Forelimb muscle (tissue), 1 donor: Measurements from ENCODE around the gene GPRC5A. TPM values are rescaled to one million over a fixed set of nuclear protein-coding genes. Genes with fewer than 3 reads are reported as not detected.

Experiments
- DNase-seq: peaks from one replicate; pipeline ENCODE4 v3.0.0-alpha.2; 2013; ENCODE audit warnings: low read depth
- polyA plus RNA-seq: library from polyadenylated mRNA; unstranded; fragments of 120-200 nt; gene quantifications from one replicate; pipeline ENCODE4 v1.2.1, GENCODE V29; 2013; ENCODE audit not compliant: insufficient read length

GPRC5A gene
- polyA plus RNA-seq, 1 donor, result 1.9 TPM

DNA sequence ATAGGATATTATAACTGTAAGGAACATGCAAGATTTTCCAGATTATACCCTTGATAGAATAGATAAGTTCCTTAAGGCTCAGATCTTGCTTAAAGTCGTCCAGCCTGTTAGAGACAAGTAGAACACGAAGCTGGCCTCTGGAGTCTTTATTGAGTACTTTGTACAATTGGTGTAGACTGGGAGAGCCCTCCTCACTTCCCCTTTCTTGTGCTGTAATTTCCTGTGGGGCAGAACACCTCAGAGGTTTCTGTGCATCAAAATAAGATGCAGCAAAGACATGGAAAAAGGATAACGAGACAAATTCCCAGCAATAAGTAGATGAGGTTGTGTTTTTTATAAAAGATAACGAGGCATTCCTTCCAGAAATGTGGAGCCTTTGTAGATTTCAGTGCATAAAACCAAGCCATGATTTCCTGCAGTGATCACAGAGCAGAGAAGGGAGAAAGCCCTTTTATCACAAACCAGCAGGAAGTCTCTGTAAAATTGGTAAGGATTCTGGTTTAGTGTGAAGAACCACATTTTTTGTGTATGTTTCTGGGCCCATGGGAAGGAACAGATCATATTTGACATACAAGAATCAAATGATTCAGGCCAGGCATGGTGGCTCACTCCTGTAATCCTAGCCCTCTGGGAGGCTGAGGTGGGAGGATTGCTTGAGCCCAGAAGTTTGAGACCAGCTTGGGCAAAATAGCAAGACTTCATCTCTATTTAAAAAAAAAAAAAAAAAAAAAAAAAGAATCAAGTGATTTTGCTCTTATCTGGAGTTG, 18.0 kb downstream of the GPRC5A start:
- no peak for DNase-seq

DNA sequence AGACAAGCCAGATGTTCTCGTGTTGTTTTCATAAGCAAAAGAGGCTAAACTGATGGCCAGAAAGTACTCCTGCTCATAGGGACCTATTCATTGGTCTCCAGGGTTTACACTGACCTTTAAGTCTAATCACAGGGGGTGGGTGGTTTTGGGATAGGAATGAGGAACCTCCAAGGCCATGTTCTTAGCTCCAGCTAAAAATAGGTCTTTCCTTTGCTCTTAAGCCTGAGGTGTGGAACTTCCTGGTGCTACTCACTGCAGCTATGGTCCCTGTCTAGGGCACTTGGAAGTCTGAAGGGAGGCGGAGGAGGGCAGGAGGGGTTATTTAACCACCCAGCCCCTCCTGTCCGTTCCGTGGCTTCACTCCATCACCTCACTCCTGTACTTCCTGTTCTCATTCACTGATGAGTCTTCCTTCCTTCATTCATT, 18.6 kb downstream of the GPRC5A start:
- no peak for DNase-seq

DNA sequence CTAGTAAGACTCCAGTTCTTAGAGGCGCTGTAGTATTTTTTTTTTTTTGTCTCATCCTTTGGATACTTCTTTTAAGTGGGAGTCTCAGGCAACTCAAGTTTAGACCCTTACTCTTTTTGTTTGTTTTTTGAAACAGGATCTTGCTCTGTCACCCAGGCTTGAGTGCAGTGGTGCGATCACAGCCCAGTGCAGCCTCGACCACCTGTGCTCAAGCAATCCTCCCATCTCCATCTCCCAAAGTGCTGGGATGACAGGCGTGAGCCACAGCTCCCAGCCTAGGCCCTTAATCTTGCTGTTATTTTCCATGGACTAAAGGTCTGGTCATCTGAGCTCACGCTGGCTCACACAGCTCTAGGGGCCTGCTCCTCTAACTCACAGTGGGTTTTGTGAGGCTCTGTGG, 21.3 kb downstream of the GPRC5A start:
- no peak for DNase-seq

DNA sequence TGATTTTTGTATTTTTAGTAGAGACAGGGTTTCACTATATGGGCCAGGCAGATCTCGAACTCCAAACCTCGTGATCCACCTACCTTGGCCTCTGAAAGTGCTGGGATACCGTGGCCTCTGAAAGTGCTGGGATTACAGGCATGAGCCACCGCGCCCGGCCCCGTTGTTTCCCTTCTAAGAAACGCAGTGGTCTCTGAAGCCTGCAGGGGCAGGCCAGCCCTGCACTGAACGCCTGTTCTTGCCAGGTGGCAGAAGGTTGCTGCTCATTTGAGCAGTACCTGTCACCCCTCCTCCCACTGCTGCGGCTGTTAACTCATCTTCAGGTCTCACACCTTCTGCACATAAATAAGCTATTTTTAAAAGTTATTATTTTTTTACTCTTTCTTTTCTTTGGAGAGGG, 24.3 kb downstream of the GPRC5A start:
- no peak for DNase-seq

DNA sequence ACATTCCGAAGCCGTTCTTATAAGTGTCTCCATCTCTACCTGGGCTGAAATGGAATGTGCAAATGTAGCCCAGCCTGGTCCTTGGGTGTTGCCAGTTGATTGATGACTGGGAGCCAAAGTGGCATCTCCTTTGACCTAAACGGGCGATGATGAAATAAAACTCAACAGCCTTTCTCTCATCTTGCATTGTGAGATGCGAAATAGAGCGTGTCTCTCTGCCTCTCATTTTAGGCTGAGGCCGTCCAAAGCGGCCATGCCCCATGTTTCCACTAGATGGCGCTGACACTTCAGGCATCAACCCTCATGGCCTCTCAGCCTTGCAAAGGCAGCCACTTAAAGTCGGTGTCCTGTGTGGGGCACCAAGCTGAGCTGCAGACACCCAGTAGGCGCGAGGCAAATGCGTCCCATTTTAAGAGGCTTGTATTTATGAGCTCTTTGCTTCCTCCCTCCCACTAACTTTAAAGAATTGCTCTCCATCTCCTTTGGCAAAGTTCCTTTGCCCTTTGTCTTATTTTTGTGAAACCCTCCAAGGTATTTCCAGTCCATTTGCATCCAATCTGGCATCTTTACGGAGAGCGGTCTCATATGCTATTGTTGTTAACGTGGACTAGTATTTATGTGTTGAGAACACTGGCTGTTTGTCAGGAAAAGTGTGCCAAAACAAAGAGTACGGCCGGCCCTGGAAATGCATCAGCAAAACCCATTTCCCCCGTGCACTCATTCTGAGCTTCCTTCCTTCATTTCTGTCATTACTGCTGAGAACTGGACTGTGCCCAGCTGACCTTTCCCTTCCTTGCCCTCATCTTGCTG, 25.0 kb downstream of the GPRC5A start:
- DNase-seq, result peak; percentile 79

DNA sequence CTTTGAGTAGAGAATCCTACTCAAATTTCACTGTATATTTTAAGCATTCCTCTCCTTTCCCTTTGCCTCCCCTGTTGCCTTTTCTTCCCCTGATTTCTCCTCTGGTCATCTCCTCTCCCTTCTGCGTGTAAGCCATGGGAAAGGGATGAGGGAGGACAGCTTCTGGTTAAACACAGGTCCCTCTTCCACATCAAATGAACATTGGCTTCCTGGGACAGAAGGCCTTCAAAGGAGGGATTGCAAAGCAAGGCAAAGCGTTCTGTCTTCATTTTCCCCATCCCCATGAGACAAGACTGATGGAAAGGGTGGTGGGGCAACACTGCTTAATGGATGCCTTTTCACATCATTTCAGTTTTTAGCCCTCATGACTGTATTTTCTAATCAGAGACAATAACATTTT, 26.2 kb downstream of the GPRC5A start:
- DNase-seq, result no peak

DNA sequence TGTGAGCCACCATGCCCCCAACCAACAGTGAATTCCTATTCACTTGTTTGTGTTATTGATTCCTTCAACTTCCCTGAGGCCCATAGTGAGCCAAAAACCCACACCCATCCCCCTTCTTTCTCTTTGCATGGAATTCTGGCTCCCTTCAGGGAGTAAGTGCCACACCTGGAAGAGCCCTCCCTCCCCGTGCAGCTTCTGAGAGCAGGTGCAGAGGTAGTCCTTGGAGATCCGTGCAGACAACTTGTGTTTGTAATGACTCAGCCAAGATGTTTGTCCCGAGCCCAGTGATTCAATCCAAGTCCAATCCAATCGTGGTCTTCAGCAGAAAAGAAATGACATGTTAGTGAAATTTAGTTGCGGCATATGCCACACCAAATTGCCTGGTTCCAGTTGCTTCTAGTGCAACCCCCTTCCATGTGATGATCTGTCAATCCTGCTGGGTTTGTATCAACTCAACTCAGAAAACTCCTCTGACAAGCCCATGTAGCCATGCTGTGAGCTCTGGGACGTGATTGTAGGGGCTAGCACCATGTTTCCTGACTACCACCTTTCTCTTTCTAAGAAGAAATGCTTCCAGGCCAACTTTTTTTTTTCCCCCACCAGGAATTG, 27.5 kb downstream of the GPRC5A start:
- no peak for DNase-seq

DNA sequence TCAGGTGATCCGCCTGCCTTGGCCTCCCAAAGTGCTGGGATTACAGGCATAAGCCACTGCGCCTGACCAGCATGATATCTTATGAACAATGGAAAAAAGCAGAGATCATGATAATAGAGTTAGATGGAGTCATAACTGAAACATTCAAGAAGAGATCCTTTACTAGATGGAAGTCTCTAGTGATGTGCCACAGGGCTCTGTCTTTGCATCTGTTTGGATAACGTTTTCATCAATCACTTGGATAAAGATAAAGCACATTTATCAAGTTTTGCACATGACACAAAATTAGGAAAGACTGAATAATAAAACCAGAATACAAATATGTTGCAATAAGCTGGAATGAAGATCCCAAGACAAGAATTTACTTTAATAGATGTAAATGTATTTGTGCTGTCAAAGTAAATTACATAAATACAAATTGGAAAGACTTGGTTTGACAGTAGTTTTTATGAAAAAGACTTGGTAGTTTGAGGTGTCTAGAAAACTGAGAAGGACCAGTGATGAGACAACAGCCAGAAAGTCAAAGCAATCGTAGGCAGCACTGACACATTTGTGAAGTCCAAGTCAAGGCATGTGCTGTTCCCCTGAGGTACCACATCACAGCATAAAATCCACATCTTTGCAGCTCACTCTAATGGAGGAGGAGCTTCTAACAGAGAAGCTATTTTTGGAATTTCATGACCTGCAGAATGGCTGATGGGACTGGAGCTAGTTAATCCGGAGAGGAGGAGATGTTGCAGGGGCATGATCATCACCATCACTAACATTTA, 28.5 kb downstream of the GPRC5A start:
- DNase-seq, result no peak

DNA sequence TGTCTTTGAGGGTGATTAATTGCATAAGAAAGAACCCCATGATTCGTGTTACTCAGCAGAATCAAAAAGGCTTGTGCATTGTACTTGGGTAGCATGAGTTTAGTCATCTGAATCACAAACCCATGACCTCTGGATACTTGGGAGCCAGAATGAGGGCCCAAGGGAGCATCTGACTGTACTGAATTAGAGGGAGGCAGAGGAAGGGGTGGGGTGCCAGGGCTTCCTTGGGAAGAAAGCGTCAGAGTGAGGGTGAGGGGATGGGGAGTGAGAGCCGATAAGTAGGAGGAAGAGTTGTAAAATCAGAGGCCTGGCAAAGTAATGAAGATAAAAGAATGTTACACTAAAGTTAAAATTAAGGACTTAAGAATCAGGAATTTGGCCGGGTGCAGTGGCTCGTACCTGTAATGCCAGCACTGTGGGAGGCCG, 30.8 kb downstream of the GPRC5A start:
- no peak for DNase-seq

DNA sequence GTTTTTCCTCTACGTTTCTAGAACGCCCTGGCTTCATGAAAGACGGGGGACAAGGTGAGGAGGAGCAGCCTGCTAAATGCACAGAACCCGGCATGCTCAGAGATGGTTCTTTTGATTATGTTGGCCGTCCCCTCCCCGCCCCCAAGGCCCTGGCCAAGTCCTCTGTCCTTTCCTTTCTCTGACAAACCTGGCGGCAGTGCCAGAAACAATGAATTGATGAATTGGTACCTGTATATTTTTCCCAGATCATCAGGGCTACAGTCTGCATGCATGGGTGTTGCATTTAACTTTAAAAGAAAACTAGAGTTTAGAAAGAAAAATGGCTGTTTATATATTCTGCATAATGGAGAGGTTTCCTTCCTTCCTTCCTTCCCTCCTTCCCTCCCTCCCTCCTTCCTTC, 31.6 kb downstream of the GPRC5A start:
- no peak for DNase-seq

DNA sequence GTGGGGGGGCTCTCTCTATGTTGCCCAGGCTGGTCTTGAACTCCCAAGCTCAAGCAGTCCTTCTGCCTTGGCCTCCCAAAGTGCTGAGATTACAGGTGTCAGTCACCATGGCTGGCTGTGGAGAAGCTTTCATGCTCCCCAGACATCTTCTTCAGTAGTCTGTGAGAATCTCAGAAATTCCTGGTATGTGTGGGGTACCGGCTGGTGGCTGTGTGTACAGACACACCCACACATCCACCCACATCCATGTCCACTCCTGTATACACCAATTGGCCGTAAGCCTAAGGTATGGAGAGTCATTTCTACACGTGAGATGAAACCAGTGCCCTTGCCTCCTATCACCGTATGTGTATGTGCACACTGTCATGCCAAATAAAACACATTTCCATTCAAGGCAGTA, 32.8 kb downstream of the GPRC5A start:
- DNase-seq, result no peak

DNA sequence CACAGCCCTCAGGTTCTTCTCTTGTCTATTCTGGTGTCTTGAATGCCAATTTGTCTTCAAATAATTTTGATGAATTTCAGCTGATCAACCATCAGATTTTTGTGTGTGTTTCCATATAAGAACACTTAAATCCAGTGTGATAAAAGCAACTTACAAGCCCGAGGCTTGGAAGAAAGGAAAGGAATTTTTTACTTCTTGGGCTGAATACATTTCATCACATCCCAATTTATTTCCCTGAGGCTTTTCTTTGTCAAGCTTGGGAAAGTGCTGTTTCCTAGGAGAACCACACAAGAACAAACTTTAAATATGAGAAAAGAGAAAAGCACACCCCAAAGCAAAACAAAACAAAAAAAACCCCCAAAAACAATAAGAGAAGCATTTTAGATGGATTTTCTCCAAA, 34.0 kb downstream of the GPRC5A start:
- peak; percentile 76 for DNase-seq

DNA sequence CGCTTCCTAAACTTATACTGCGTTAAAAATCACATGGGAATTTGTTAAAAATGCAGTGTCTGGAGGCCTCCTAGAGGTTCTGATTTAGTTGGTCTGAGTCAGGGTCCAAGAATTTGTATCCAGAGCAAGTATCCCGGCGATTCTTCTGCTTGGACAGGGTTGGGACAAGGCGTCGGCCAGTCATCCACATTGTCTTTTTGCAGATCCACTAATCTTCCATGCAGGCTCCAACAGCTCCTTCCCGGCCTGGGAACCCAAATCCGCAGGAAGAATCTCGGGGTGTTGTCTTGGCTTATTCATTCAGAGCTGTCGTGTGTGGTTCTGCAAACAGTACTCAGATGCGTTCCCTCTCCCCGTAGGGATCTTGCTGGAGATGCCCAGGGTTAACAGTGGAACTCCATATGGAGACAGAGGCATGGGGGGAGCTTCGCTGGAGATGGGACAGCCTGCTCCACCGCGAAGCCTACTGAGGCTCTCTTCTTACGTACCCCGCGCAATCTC, 35.3 kb downstream of the GPRC5A start:
- DNase-seq, result no peak

DNA sequence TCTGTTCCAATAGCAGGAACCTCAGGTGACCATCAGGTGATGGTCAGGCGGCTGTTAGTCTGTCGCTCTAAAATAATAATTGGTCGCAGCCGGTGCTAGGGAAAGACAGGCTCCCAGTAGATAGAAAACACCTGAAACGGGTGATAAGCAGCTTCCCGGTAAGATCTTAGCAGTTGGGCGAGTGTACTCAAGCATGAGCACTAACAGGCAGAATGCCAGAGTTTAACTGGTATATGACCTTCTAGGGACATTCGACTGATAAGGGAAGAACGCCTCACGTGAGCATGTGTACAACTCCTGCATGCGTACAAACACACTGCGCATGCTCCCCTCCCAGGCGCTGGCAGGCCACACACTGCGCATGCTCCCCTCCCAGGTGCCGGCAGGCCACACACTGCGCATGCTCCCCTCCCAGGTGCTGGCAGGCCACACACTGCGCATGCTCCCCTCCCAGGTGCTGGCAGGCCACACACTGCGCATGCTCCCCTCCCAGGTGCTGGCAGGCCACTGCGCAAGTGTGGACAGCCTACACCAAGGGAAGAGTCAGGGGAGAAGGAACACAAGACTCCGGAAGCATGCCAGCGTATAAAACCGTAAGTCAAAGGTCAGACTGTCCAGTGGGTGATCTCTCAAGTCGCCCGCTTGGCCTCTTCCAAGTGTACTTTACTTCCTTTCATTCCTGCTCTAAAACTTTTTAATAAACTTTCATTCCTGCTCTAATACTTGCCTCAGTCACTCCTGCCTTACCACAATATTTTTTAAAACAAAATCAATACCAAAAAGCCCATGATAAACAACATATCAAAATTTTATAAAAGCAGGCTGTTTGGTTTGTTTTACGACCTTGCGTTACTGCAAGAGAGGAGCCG, 36.1 kb downstream of the GPRC5A start:
- no peak for DNase-seq

DNA sequence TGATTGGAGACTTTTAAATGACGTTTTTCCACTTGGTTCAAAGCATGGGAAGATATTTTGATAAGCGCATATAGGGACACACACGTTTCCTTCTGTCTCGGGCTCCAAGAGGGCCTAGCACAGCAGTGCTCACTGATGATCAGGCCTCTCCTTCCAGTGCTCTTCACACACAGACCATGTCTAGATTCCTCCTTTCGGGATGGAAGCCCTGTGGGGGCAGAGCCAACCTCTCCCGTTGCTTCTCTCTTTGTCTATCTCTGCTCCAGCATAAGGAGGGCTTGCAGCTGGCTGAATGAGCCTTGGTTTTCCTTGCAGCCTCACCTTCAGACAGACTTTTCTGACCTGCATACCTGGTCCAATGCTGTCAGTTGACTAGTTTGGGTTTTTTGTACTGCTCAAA, 38.3 kb downstream of the GPRC5A start:
- no peak for DNase-seq

DNA sequence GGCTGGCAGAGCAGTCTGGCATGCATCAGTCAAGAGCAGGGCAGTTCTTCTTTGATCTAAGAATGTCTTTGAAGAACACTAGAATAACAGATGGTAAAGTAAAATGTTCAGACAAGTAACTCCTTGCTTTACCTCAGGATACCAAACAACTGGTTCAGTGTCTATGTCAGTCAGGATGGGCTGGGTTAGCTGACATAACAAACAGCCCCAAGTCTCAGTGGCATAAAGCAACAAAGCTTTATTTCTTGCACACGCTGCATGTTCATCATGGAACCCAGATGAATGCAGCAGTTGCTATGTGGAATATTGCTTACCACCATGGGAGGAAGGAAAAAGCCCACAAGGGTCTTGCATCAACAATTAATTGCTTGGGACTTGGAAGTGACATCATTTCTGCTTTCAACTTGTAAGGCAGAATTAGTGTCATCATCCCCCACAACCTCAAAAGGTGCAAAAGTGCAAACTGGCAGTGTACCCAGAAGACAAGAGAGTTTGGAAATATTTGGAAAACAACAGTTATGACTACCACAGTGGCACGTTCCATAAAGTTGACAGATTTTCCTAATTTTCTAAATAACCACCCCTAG, 39.4 kb downstream of the GPRC5A start:
- no peak for DNase-seq

DNA sequence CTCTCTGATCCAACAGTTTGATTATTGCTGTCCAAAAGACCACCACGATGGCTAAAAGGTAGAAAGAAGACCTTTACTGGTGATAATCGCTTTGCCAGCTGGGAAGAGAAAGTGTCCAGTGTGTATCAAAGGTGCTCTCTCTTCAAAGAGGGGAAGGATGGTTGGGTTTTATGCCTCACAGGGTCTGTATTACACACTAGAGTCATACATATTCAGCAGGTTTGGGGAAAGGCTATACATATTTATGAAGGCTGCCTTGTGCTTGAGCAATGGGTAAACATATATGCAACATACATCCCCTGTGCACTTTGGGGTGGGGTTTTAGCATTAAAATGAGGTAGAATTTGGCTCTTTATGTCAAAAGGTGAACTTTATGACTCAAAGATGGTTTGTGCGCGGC, 42.4 kb downstream of the GPRC5A start:
- DNase-seq, result no peak

DNA sequence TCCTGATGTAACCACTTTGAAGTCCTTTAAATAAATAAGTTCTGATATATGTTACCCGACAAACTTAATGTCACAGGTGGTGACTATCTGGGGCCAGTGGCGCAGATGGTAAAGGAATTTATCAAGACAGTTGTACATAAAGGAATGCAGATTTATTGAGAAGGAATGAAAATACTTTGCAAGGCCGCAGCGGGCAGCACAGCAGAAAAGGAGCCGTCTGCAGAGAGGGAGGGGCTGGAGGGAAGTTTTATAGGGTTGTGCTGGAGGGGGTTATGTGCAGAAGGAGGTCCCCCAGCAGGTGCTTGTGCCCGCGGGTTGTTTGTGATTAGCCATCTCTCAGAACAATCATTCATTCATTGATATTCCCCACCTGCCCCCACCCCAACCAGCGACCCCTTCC, 43.2 kb downstream of the GPRC5A start:
- DNase-seq, result no peak

DNA sequence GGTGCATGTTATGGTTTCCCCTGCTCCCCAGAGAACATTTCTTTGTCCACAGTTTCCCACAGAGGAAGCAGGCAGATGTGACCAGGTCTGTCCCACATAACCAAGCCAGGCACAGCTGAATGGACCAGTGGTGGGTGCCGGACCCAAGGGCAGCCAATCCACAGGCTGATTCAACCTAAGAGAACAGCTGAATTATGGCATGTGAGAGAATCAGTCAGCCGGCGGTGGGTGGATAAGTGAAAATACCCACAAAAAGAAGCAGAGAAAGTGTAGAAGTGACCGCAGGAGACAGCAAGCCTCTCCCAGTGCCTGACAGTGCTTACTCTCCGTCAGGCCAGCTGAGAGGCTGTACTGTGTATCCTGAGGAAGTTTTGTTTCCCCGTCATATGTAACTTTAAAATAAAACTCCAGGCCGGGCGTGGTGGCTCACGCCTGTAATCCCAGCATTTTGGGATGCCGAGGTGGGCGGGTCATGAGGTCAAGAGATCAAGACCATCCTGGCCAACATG, 45.7 kb downstream of the GPRC5A start:
- no peak for DNase-seq

DNA sequence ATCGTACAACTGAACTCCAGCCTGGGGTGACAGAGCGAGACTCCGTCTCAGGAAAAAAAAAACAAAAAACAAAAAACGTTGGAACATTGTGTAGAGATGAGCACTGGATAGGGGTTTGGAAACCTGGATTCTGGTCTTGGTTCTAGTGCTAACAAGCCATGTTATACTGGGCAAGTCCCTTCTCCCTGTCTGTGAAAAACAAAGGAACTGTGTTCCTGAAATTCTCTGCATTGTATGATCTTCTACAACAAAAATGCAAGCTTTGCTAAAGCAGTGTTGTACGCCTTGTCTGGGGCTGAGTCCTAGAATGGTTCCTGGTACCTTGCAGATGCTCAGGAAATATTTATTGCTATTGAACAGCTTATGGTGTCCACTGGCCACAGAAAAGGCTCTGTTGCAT, 47.2 kb downstream of the GPRC5A start:
- no peak for DNase-seq
